Measurements from ENCODE around the gene ABCB1.
"Not testable (repeated sequence)": the region's sequence is repeated elsewhere in the genome, so short reads cannot be mapped to it uniquely, and the experiment has no call there.

The ABCB1 gene

GRCh38 chr7:87511510-87511909 lies 89.2 kb downstream of the ABCB1 start:
- DNase-seq = no peak

- no peak for DNase-seq
These were observed 90.2 kb downstream of the ABCB1 start for GRCh38 chr7:87510411-87510875.

DNA sequence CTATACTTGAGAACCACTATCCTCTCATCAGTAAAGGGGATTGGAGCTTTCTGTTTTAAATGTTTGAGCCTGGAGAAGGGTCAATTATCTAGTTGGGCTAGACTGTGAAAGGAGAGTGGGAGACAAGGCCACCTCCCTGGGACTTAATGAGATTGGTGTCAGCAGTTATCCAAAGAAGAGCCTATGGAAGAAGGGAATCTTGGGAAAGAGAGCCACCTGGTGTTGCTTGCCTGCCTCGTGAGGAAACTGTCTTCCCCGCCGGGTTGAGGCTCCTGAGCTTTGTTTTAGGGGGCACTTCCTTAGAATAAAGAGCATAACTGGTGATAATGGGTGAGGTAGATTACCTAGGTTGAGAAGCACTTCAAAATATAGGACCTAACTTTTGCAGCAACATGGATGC lies 93.2 kb downstream of the ABCB1 start:
- DNase-seq = no peak

- no peak for DNase-seq
These were observed 94.2 kb downstream of the ABCB1 start for GRCh38 chr7:87506246-87507180.

DNA sequence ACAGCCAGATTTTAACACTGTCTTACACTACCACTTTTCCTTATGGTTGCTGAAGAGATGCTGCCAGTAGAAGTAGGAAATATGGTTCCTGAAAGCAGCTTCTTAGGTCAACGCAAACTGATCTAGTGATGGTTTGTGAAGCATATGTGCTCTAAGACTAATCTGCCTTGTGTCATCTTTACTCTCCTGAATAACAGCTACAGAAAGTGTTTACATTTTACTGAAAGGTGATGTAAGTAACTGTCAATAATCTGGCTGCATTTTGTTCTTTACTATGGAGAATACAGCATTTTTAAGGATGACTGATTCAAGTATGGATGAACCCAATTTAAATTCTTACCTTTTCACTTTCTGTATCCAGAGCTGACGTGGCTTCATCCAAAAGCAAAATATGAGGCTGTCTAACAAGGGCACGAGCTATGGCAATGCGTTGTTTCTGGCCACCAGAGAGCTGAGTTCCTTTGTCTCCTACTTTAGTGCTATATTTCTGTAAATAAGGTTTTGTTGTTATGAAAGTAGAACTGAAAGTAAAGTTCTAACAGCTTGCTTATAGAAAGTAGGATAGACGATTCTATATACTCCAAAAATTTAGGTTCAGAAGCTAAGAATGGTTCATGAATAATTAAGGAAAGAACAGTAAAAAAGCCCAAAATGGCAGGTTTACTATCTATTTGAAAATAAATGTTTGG lies 95.0 kb downstream of the ABCB1 start:
- no peak for DNase-seq

- DNase-seq = no peak
These were observed 95.6 kb downstream of the ABCB1 start for GRCh38 chr7:87505122-87505521.

- DNase-seq = no peak
These were observed 101.2 kb downstream of the ABCB1 start for GRCh38 chr7:87499494-87499893.

DNA sequence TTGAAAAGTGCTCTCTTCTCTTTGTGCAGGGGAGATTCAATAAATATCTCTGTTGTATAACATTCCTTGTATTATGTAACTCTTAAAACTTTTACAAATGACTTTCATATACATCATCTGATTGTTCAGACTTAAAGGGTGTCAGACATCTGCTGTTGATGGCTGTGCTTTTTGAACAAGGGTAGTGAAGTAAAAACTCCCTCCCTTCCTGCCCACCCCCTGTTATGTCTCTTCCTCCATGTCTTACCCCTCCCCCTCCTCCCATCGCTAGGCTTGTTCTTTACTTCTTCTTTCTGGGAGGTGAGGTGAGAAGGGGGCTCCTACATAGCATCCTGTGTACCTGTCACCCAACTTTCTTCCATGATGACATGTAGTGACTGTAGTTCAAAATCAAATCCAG lies 101.8 kb downstream of the ABCB1 start:
- DNase-seq = no peak

- DNase-seq = no peak
These were observed 103.2 kb downstream of the ABCB1 start for GRCh38 chr7:87497482-87497881.

- DNase-seq = no peak
These were observed 105.3 kb downstream of the ABCB1 start for GRCh38 chr7:87495366-87495765.

DNA sequence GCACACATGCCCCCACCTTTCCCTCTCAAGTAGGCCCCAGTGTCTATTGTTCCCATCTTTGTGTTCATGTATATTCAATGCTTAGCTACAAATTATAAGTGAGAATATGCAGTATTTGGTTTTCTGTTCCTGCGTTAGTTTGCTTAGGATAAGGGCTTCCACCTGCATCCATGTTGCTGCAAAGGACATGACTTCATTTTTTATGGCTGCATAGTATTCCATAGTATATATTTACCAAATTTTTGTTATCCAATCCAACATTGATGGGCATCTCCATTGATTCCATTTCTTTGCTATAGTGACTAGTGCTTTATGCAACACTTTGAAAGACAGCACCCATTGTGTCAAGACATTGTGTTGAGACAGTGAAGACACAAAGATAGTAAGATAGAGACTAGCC lies 106.2 kb downstream of the ABCB1 start:
- DNase-seq = no peak

DNA sequence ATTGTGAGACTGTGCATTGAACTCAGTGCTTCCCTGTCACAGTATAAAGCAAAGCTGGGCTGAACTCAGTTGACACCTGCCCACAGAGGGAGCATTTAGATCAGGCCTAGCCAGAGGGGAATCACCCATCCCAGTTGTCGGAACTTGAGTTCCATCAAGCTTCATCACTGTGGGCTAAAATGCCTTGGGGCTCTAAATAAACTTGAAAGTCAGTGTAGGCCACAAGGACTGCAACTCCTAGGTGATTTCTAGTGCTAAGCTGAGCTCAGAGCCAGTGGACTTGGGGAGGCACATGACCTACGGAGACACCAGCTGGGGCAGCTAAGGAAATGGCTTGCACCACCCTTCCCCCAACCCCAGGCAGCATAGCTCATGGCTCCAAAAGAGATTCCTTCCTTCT lies 117.6 kb downstream of the ABCB1 start:
- DNase-seq = no peak

GRCh38 chr7:87482115-87482514 lies 118.6 kb downstream of the ABCB1 start:
- no peak for DNase-seq

- DNase-seq = no peak
These were observed 120.3 kb downstream of the ABCB1 start for GRCh38 chr7:87480386-87480785.

DNA sequence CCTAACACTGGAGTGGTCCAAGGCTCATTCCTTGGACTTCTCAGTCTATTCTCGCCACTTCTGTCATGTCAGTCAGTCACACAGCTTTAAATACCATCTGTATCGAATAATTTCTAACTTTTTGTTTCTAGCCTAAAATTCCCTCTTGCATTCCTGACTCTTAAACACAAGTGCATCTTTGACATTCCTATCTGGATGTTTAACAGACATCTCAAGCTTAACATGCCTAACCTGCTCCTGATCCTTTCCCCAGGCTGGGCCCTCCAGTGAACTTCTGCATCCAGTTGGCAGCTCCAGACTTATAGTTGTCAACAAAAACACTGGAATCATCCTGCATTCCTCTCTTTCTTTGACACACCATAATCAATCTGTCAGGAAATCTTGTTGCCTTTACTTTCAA lies 120.7 kb downstream of the ABCB1 start:
- no peak for DNase-seq

- DNase-seq = no peak
These were observed 124.5 kb downstream of the ABCB1 start for GRCh38 chr7:87476179-87476557.

GRCh38 chr7:87475359-87476178 lies 125.1 kb downstream of the ABCB1 start, which contains the start of gene ABCB4:
ABCB4 (minus strand) TSS chr7:87475680; CDS start chr7:87475465, 215 bp downstream.
- DNase-seq = no peak

- peak; percentile 58 for DNase-seq
These were observed 125.9 kb downstream of the ABCB1 start for GRCh38 chr7:87474533-87475358.

- DNase-seq = no peak
These were observed 126.7 kb downstream of the ABCB1 start for GRCh38 chr7:87473986-87474385.

DNA sequence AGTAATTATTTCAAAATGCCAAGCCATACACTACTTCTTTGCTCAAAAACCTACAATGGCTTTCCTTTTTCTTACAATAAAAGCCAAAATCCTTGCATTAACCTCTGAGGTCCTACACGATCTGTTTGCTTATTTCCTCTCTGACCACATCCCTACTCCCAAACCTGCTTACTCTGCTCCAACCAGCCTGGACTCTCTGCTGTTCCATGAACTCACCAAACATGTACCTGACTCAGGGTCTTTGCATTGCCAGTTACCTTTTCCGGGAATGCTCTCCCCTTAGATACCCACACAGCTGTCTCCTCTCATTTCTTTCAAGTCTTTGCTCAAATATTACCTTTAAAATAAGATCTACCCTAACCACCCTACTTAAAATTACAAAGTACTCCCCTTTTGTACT lies 127.5 kb downstream of the ABCB1 start:
- DNase-seq = no peak

DNA sequence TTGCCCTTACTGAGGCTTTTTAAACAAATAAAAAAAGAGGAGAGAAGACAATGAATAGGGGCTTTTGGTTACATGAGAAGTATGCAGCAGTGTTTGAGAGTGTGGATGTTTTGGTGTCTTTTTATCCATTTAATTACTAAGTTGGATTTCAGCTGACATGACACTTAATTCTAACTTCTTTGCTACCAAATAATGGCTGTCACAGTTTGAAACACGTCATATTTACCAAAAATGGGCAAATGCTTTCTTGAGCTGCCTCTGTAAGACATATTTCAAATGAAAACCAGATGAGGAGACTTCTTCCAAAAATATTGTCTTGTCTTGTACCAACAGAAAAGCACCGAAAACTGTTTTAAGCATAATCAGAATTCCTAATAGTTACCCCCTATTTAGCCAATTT lies 129.2 kb downstream of the ABCB1 start:
- DNase-seq = no peak

DNA sequence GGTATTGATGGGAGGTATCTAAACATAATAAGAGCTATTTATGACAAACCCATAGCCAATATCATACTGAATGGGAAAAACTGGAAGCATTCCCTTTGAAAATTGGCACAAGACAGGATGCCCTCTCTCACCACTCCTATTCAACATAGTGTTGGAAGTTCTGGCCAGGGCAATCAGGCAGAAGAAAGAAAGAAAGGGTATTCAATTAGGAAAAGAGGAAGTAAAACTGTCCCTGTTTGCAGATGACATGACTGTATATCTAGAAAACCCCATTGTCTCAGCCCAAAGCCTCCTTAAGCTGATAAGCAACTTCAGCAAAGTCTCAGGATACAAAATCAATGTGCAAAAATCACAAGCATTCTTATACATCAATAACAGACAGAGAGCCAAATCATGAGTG lies 131.5 kb downstream of the ABCB1 start:
- DNase-seq = not testable (repeated sequence)
